HG03196 (cell line): ENCODE measurements around the gene GRAMD4.

Source experiments
- ATAC-seq: cut with Tn5 transposase; IDR thresholded peaks from one replicate; pipeline ENCODE4 v1.9.1; 2021; ENCODE audit not compliant: unreplicated experiment

GRAMD4 gene

GRCh38 chr22:46582281-46582933, 37.8 kb upstream of the GRAMD4 start:
- ATAC-seq, result no peak

DNA sequence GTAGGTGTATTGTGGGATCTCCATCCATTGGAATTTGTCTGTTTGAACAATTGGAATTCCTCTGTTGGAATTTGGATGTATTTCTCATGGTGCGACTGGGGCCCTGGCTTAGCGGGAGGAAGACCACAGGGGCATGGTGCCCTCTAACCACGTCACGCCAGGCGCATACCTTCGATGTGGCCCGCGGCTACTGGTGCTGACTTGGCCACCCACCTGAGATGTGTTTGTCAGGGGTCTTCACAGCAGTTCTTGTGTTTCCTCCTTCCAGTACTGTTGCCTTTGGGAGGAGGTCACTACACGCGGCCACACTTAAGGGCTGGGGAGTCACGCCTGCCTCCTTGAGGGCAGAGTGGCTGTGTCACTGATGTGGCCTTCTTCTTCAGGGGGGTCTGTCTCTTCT, 36.6 kb upstream of the GRAMD4 start:
- no peak for ATAC-seq

DNA sequence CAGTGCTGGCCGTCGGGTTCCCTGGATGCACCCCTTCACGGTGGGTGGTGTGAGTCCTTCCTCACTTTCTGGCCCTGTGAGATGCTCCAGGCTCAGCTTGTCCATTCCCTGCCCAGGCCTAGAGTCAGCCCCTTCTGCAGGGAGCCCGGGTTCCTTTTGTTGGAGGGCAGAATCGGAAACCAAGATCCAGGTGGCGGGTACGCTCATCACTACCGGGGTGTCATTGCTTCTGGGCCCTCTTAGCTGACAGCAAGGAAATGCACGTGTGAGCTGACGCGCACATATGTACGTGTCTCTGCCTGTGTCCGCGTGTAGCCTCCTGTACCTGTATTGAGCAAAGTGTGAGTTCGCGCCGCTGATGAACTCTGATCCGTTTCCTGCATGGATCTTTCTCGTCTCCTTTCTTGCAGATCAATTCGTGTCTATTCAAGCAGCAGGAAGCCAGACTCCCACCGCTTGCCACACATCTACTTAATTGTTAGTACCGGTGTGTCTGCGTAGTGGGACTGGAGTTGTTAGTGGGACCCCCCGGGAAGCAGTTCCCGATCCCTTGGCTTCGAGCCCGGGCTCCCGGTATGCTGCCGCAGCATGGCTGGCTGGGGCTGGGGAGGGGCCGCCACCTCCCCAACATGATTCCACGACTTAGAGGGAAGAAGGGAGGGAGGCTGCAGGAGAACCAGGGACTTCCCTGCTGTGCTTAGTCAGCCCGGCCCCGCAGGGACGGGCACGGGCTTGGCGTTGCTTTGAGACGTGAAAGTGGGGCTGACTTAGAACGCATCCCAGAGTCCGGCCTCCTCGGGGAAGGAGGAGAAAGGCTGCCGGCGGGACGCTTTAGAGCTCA, 35.9 kb upstream of the GRAMD4 start:
- ATAC-seq, result no peak

DNA sequence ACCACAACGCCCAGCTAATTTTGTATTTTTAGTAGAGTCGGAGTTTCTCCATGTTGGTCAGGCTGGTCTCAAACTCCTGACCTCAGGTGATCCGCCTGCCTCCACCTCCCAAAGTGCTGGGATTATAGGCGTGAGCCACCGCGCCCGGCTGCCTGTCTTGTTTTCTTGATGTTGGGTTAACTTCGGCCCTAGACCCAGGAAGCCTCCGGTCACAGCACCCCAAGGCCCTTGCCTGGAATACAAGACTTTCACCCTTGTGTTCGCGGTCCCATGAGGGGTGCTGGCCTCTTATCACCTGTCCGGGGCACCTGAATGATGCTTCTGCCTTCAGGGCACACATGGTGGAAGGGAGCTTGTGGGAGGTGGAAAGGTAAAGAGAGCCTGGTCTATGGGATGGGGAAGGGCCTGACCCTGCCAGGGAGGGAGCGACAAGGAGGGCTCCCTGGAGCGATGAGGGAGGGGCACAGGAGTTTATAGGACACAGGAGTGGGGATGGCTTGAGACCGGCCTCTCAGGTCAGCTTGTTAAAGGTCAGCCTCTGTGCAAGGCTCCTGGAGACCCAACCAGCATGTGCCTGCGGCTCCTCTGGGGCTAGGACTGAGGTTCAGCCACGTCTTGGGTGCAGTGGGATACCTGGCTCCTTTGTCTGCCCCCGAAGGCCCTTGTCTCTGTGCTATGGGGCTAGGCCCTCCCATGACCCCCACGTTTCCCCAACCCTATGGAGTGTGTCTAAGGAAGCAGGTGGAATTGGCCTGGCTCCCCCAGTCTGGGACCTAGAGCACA, 34.7 kb upstream of the GRAMD4 start:
- ATAC-seq, result no peak

DNA sequence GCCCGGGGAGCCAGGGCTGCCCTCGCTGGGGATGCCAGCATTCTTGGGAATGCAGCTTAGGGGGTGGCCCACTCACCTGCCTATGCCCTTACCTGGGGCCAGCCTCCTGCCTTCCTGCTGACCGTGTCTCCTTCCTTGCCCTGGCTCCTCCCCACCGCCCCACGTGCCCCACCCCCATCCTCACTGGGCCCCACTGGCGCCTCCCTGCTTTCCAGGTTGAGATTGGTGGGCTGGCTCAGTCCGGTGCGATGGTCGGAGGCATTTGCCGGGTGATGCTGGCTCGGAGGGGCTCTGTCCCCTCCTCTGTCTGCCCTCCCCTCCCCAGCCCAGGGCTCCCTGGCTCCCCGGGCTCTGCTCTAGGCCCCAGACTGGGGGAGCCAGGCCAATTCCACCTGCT, 34.1 kb upstream of the GRAMD4 start:
- no peak for ATAC-seq

GRCh38 chr22:46586531-46587011, 33.6 kb upstream of the GRAMD4 start:
- no peak for ATAC-seq

GRCh38 chr22:46587061-46587460, 33.1 kb upstream of the GRAMD4 start:
- peak; percentile 43 for ATAC-seq

DNA sequence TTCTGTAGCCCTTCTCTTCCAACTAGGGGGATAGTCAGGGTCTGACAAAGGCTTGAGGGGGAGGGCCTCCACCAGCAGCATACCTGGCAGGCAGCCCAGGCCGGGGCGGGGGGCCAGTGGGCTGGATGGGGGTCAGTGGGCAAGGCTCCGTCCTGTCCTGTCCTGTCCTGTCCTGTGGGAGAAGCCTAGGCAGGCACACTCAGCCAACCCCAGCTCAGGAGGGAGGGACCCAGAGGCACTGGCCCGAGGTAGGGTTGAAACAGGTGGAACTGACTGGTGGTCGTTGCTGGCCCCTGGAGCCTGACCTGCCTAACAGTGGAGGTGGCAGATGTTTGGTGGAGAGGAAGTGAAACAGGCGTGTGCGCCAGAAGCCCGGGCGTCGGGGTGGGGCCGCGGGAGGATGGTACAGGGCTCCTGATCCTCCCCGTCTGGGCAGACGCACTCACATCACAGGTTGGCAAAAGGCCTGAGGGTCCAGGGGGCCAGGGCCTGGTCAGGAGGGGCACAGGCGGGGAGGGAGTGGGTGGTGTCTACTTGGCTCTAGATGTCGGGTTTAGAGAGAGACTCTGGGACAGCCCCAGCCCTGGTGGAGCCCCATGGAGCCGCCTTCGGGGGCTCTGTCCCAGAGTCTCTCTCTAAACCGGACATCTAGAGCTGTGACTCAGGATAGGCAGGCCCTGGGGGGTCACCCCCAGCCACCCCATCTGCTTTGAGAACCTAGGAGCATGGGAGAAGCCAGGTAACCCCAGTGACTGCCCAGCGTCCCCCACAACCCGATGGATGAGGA, 32.5 kb upstream of the GRAMD4 start:
- ATAC-seq, result peak; percentile 46

DNA sequence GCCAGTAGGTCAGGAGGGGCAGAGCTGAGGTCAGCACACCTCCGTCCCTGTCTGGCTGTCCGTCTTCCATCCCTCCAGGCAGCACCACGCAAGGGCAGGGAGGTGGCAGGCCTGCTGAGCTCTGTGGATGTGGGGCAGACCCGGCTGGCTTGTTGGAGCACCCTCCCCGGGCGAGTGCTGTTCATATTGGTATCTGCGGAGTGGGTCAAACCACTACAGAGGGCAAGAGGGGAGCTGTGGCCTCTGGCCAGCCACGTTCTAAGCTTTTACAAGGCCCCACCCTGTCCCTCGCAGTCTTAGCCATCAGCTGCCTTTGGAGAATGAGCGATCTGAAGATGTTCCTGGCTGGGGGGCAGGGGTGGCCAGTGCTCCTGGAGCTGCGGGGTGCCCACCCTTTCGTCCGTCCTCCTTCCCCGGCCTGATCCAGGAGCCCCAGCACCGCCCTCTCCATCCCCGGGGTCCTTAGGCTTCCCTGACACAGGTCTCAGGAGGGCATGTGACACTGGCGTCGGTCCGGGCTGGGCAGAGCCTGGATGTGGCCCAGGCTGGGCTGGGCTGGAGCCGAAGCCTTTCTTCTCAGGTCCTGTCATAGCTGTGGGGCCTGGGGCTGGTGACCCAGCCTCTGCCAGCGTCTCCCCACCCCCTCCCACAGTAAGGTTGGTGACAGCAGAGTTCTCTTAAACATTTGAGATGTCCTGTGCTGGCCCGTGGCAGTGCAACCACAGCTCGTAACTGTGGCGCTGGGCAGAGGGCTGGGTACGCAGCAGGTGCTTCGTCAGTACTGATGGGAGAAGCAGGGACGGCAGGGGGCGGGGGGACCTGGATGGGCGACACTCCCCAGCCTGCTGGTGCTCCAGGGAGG, 31.7 kb upstream of the GRAMD4 start:
- no peak for ATAC-seq

GRCh38 chr22:46589141-46589748, 30.9 kb upstream of the GRAMD4 start:
- ATAC-seq, result no peak

- no peak for ATAC-seq
Observed at GRCh38 chr22:46589871-46590271, 30.3 kb upstream of the GRAMD4 start.

DNA sequence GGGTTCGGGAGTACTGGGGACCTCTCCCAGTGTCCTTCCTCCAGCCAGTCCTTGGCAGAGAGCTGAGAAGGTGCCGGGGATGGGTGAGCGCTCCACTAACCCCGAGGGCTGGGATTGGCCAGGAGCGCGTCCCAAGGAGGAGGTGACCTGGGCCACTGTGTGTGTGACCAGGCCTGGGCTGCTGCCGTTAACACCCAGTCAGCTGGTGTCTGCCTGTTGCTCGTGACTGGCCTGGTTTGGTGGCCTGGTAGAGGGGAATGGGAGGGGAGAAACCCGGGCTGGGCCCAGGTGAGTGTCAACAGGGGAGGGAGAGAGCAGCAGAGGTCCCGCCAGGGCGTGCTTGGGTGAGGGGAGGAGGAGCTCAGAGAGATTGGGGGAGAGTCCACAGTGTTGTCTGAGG, 29.9 kb upstream of the GRAMD4 start:
- no peak for ATAC-seq

DNA sequence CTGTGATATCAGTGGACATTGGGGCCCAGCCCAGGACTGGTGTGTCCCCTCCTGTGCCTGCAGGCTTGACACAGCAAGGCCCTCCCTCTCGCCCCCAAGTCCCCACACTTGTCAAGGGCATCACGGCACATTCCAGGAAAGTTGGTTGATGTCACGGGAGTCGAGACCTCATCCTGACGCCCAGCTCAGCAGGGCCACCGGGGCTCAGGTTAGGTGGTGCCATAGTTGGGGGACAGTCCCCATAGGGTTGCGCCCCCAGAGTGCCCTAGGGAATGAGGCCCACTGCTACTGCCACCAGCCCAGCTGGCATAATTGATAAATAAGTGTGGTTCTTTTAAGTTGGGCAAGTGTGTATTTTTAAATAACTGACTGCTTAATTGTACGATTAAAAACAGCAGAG, 28.3 kb upstream of the GRAMD4 start:
- no peak for ATAC-seq

GRCh38 chr22:46592390-46592872, 27.8 kb upstream of the GRAMD4 start:
- no peak for ATAC-seq

DNA sequence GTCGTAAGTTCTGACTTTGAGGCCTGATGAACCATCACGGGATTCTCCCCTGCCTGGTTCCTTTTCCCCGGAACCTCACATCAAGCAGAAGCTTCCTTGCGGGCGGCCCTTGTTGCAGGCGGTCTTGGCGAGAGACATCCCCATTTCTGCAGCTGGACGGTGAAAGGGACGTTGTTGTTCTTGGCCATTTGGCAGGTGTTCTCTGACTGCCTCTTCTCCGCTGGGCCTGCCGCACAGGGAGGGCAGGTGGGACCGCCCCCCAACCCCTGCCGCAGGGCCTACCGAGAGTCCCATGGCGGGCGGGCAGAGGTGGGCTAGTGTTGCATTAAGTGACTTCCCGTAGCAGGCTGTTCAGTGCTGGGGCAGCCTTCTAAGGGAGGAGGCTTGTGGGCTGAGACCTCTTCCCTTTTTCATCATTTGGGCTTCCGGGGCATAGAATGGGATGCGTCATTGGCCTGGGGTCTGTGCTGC, 26.9 kb upstream of the GRAMD4 start:
- no peak for ATAC-seq

- ATAC-seq, result no peak
Observed at GRCh38 chr22:46593996-46594946, 25.9 kb upstream of the GRAMD4 start.

DNA sequence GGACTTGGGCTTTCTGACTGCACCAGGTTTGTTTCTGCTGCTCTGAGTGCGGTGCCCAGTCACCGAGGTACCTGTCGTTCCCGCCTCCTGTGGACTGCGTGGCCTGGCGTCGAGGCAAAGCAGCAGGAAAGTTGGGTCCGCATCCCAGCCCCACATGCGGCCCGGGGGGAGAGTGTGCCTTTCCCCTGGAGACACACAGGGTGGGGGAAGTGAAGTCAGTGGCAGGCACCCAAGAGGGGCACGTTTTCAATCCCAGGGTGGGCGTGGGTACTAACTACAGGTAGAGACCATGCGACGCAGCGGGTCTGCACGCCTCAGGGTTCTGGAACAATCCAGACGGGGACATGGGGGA, 25.3 kb upstream of the GRAMD4 start:
- no peak for ATAC-seq

- no peak for ATAC-seq
Observed at GRCh38 chr22:46595545-46595944, 24.6 kb upstream of the GRAMD4 start.
